ENCODE data around the gene C2orf42. TPM values are rescaled to one million over a fixed set of nuclear protein-coding genes. Genes with fewer than 3 reads are reported as not detected.

The C2orf42 gene
- total and polyA plus RNA-seq, 4 donors = 8.1 to 20.6 (median 13.7) TPM

DNA sequence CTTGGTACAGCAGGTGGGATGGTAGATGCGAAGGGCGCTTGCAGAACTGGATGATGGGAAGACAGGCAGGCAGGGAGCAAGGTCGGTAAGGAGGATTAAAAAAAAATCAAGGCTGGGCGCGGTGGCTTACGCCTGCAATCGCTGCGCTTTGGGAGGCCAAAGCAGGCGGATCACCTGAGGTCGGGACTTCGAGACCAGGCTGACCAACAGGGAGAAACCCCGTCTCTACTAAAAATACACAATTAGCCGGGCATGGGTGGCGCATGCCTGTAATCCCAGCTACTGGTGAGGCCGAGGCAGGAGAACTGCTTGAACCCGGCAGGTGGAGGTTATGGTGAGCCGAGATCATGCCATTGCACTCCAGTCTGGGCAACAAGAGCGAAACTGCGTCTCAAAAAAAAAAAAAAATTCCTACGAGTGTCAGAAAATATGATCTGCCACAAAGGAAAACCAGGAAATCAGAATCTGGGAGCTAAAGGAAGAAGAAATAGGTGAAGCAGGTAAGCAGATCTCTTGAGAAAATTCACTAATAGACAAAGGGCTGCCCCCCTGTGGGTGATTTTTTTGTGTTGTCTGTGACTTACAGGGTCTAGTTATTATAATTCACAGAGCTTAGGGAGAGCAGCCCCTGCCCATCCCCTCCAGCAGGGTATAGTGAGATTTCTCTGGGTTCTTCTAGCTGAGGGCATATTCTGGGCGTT, 46.2 kb downstream of the C2orf42 start:
- H3K27ac ChIP-seq (ENCODE audit: low read depth in 1 of 2, low read length in 2 of 2) = no peak overlapping the region
- no peak overlapping the region for H3K4me3 ChIP-seq (ENCODE audit: low read depth in 1 of 3, low read length in 3 of 3)
- no peak for DNase-seq (ENCODE audit: low spot score)
- TF ChIP-seq NR2F2 (IDR thresholded peaks at IDR 0.05) (no peak), GABPA (IDR thresholded peaks at IDR 0.05 in 1 of 2, conservative IDR thresholded peaks at IDR 0.05 in 1 of 2) (no peak), HNF4A (conservative IDR thresholded peaks at IDR 0.05) (no peak), FOXA2 (IDR thresholded peaks at IDR 0.05) (no peak)
- H3K9me3 ChIP-seq (ENCODE audit: control insufficient read depth in 4 of 4, low read length in 3 of 4) = no peaks in the 10 kb centered on the region
- H3K36me3 ChIP-seq (ENCODE audit: control insufficient read depth in 4 of 4, insufficient read depth in 3 of 4, low read depth in 1 of 4, low read length in 3 of 4) = peaks cover 0 to 2% (median 0%) of the 10 kb centered on the region in 4 donors
- H3K4me1 ChIP-seq (ENCODE audit: control insufficient read depth in 4 of 4, insufficient read depth in 4 of 4, low read length in 3 of 4) = peaks cover 0 to 16% (median 8%) of the 10 kb centered on the region in 4 donors
- no peak overlapping the region for H3K9ac ChIP-seq (ENCODE audit: low read depth in 1 of 2, low read length in 2 of 2)
- H3K27me3 ChIP-seq (ENCODE audit: control insufficient read depth in 4 of 4, insufficient read depth in 4 of 4, low read length in 3 of 4) = no peaks in the 10 kb centered on the region
- WGBS = 96% methylated on average over 21 of the region's 21 CpGs

DNA sequence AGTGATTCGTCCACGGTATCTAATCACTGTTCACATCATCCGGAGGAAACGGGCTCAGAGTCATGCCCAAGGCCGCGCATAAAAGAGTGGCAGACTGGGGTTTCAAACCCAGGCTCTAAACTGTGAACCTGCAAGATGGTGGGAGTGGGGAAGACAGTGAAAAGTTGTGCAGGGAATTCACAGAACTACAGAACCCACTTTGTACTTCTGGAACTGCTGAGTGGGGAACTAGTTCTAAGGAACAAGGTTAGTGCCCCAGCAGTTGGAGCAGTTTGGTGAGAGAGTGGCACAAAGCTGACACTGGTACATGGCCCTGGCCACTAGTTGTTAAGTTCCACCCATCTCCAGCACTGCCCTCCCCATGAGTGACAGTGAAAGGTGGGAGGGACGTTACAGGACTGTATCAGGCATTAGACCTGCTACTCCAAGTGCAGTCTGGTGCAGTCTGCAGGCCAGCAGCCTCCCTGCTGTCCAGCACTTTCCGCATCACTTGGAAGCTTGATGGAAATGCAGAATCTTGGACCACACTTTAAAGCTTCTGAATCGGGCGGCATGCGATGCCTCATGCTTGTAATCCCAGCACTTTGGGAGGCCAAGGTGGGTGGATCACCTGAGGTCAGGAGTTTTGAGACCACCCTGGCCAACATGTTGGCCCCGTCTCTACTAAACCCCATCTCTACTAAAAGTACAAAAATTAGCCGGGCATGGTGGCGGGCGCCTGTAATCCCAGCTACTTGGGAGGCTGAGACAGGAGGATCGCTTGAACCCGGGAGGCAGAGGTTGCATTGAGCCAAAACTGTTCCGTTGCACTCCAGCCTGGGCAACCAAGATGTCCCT, 47.3 kb downstream of the C2orf42 start:
- Histone ChIP-seq H3K4me3 (ENCODE audit: low read depth in 1 of 3, low read length in 3 of 3) (peak overlapping the region; percentile 34 to 54 (median 42)), H3K4me1 (ENCODE audit: control insufficient read depth in 4 of 4, insufficient read depth in 4 of 4, low read length in 3 of 4) (peaks cover 0 to 16% (median 8%) of the 10 kb centered on the region in 4 donors), H3K27ac (ENCODE audit: low read depth in 1 of 2, low read length in 2 of 2) (peak overlapping the region; percentile 98 to 100), H3K9ac (ENCODE audit: low read depth in 1 of 2, low read length in 2 of 2) (peak overlapping the region; percentile 94 to 100), H3K36me3 (ENCODE audit: control insufficient read depth in 4 of 4, insufficient read depth in 3 of 4, low read depth in 1 of 4, low read length in 3 of 4) (no peaks in the 10 kb centered on the region), H3K9me3 (ENCODE audit: control insufficient read depth in 4 of 4, low read length in 3 of 4) (no peaks in the 10 kb centered on the region), H3K27me3 (ENCODE audit: control insufficient read depth in 4 of 4, insufficient read depth in 4 of 4, low read length in 3 of 4) (no peaks in the 10 kb centered on the region)
- peak; percentile 60 for DNase-seq (ENCODE audit: low spot score)
- WGBS = 61% methylated on average over 18 of the region's 18 CpGs
- TF ChIP-seq RAD21 (IDR thresholded peaks at IDR 0.05) (peak in 1 of 2 donors; percentile 65), YY1 (IDR thresholded peaks at IDR 0.05) (peak; percentile 90), TAF1 (conservative IDR thresholded peaks at IDR 0.05) (peak; percentile 73), NR2F2 (IDR thresholded peaks at IDR 0.05) (no peak), RXRA (IDR thresholded peaks at IDR 0.05) (no peak), SP1 (IDR thresholded peaks at IDR 0.05) (peak; percentile 43), EGR1 (IDR thresholded peaks at IDR 0.05; ENCODE audit: low read depth in 2 of 2) (no peak), HNF4A (conservative IDR thresholded peaks at IDR 0.05) (no peak), FOXA2 (IDR thresholded peaks at IDR 0.05) (no peak), HNF4G (IDR thresholded peaks at IDR 0.05) (no peak)
- TF ChIP-seq, protein P1, sequence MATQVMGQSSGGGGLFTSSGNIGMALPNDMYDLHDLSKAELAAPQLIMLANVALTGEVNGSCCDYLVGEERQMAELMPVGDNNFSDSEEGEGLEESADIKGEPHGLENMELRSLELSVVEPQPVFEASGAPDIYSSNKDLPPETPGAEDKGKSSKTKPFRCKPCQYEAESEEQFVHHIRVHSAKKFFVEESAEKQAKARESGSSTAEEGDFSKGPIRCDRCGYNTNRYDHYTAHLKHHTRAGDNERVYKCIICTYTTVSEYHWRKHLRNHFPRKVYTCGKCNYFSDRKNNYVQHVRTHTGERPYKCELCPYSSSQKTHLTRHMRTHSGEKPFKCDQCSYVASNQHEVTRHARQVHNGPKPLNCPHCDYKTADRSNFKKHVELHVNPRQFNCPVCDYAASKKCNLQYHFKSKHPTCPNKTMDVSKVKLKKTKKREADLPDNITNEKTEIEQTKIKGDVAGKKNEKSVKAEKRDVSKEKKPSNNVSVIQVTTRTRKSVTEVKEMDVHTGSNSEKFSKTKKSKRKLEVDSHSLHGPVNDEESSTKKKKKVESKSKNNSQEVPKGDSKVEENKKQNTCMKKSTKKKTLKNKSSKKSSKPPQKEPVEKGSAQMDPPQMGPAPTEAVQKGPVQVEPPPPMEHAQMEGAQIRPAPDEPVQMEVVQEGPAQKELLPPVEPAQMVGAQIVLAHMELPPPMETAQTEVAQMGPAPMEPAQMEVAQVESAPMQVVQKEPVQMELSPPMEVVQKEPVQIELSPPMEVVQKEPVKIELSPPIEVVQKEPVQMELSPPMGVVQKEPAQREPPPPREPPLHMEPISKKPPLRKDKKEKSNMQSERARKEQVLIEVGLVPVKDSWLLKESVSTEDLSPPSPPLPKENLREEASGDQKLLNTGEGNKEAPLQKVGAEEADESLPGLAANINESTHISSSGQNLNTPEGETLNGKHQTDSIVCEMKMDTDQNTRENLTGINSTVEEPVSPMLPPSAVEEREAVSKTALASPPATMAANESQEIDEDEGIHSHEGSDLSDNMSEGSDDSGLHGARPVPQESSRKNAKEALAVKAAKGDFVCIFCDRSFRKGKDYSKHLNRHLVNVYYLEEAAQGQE (IDR thresholded peaks at IDR 0.05) = peak; percentile 95
- TF ChIP-seq, protein P2, sequence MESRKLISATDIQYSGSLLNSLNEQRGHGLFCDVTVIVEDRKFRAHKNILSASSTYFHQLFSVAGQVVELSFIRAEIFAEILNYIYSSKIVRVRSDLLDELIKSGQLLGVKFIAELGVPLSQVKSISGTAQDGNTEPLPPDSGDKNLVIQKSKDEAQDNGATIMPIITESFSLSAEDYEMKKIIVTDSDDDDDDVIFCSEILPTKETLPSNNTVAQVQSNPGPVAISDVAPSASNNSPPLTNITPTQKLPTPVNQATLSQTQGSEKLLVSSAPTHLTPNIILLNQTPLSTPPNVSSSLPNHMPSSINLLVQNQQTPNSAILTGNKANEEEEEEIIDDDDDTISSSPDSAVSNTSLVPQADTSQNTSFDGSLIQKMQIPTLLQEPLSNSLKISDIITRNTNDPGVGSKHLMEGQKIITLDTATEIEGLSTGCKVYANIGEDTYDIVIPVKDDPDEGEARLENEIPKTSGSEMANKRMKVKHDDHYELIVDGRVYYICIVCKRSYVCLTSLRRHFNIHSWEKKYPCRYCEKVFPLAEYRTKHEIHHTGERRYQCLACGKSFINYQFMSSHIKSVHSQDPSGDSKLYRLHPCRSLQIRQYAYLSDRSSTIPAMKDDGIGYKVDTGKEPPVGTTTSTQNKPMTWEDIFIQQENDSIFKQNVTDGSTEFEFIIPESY (IDR thresholded peaks at IDR 0.05) = no peak

All from liver (tissue), 9 donors.